ENCODE data around the gene LYPD3.

The LYPD3 gene

GRCh38 chr19:43485951-43486350 lies 20.5 kb upstream of the LYPD3 start:
- no peak for DNase-seq (ENCODE audit: low read depth)

- DNase-seq (ENCODE audit: low read depth) = no peak
Observed at GRCh38 chr19:43483281-43483680, 17.9 kb upstream of the LYPD3 start.

- DNase-seq (ENCODE audit: low read depth) = no peak
Observed at GRCh38 chr19:43482193-43482592, 16.8 kb upstream of the LYPD3 start.

GRCh38 chr19:43481701-43482100 lies 16.3 kb upstream of the LYPD3 start:
- DNase-seq (ENCODE audit: low read depth) = no peak

DNA sequence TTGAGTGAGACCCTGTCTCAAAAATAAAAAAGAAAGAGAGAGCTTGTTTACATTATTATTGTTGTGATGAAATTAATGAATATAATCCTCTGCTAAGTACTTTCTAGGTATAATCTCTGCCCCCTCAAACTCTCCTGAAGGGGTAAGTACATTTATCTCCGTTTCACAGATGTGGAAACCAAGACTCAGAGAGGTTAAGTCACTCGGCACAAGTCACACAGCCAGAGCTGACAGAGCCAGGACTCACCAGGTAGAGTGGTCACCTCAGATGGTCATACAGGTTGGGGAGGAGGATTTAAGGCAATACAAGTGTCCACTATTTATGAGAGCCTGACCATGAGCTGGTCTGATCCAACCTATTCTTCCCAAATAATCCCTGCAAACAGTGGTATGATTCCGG lies 15.2 kb upstream of the LYPD3 start:
- DNase-seq (ENCODE audit: low read depth) = no peak

GRCh38 chr19:43479961-43480561 lies 14.7 kb upstream of the LYPD3 start:
- DNase-seq (ENCODE audit: low read depth) = no peak

GRCh38 chr19:43479226-43479625 lies 13.8 kb upstream of the LYPD3 start:
- no peak for DNase-seq (ENCODE audit: low read depth)

GRCh38 chr19:43478323-43478722 lies 12.9 kb upstream of the LYPD3 start:
- no peak for DNase-seq (ENCODE audit: low read depth)

GRCh38 chr19:43476606-43477005 lies 11.2 kb upstream of the LYPD3 start:
- peak; percentile 43 for DNase-seq (ENCODE audit: low read depth)

- DNase-seq (ENCODE audit: low read depth) = peak; percentile 73
Observed at GRCh38 chr19:43474986-43475705, 9.7 kb upstream of the LYPD3 start.

DNA sequence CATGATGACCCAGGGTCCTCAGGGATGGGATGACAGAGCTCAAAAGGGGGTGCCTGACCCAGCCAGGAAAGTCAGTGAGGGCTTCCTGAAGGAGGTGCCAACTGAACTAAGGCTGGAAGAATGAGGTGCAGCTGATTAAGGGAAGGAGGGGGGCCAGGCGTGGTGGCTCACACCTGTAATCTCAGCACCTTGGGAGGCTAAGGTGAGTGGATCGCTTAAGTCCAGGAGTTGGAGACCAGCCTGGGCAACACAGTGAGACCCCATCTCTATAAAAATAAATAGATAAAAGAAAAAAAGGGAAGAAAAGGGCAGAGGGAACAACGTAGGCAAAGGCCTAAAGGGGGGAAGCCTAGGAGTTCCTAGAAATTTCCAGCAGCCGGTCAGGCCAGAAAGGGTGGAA lies 9.1 kb upstream of the LYPD3 start:
- DNase-seq (ENCODE audit: low read depth) = no peak

- no peak for DNase-seq (ENCODE audit: low read depth)
Observed at GRCh38 chr19:43471091-43471490, 5.7 kb upstream of the LYPD3 start.

GRCh38 chr19:43470288-43470687 lies 4.9 kb upstream of the LYPD3 start:
- no peak for DNase-seq (ENCODE audit: low read depth)

DNA sequence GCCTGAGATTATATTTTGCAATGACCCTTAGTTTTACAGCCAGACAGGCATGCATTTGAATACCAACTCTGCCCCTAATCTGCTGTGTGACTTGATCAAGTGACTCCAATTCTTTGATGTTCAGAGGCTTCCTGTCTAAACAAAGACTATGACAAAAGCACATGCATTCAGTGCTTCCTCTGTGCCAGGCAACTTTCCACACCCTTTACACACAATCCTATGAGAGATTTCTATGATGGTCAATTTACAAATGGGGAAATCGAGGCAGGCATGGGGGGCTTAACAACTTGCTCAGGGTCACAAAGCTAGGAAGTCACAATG lies 3.7 kb upstream of the LYPD3 start:
- DNase-seq (ENCODE audit: low read depth) = no peak

GRCh38 chr19:43468354-43469159 lies 3.1 kb upstream of the LYPD3 start:
- no peak for DNase-seq (ENCODE audit: low read depth)

- no peak for DNase-seq (ENCODE audit: low read depth)
Observed at GRCh38 chr19:43467730-43468129, 2.3 kb upstream of the LYPD3 start.

- no peak for DNase-seq (ENCODE audit: low read depth)
Observed at GRCh38 chr19:43467276-43467675, 1.9 kb upstream of the LYPD3 start.

- no peak for DNase-seq (ENCODE audit: low read depth)
Observed at GRCh38 chr19:43466793-43467192, 1.4 kb upstream of the LYPD3 start.

DNA sequence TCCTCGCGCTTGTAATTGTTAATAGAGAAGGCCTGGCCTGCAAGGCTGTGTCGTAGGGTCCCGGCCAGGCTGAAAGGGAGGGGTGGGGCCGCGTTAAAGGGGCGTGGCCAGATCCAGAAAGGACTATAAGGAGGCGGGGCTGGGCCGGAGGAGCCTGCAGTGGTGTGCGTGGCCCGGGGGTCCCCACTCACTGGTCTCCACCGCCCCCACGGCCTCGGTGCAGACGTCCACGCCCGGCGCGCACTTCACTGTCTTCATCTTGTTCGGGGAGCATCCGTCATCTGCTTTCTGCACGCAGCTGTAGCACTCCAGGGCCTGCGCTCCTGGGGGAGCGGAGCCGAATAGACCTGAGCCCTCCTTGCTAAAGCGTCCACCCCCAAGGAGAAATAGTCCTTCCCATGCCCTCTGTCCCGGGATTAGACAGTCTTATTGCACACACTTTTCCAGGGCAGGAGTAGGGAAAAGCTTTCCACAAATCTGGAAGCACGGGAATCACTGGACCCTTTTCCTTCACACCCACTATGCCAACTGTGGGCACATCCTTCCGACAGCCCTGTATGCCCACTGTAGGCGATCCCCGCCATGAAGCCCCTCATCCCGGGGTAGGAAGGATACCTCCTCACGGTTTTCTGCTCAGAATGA lies 1.2 kb downstream of the LYPD3 start:
- DNase-seq (ENCODE audit: low read depth) = no peak

DNA sequence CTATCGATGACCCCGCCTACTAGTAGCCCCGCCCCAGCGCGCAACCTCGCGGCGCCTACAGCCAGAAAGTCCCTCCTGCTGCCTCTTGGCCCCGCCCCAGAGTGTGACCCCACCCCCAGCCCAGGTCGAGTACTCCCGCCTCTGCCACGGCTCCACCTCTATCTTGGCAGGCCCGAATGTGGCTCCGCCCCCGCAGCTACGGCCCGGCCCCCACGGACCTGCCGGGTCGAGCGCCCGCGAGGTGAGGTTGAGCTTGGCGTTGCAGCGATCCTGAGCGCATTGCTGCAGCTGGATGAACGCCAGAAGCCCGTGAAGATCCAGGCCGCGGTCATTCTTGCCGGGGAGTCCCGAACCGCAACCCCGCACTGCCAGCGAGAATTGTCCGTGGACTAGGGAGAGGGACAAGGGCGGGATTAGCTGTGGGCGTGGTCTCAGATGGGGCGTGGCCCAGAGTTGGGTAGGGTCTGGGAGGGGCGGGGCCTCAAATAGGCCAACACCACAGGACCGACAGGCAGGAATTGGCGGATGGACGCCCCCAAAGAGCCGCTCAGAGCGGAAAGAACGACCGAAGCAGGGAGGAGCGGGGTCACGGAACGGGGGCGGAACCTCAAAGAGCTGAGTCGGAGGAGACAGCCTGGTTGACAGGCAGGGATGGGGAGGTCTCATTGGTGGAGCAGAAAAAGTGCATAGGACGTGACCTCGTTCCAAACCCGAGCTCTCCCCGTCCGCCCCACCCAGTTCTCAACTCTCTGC lies 1.9 kb downstream of the LYPD3 start:
- DNase-seq (ENCODE audit: low read depth) = peak; percentile 73

GRCh38 chr19:43462785-43463380 lies 2.5 kb downstream of the LYPD3 start:
- no peak for DNase-seq (ENCODE audit: low read depth)

DNA sequence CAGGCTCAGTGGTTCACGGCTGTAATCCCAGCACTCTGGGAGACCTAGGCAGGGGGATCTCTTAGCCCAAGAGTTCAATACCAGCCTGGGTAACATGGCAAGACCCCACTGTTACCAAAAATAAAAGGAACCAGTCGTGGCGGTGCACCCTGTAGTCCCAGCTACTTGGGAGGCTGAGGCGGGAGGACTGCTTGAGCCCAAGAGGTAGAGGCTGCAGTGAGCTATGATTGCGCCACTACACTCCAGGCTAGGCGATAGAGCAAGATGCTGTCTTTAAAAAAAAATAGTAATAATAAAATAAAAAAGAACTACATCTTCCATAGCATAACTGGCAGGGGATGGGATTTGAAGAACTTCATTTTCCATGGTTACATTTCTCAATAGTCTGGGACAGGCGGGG lies 3.0 kb downstream of the LYPD3 start:
- DNase-seq (ENCODE audit: low read depth) = no peak
